ENCODE data around the gene MYH10. TPM values are rescaled to one million over a fixed set of nuclear protein-coding genes. Genes with fewer than 3 reads are reported as not detected.
A peak's percentile ranks its signal among the peaks of the same experiment; 100 is the strongest.

MYH10 gene
- total RNA-seq, 1 donor from 2014 or later: 270 TPM

GRCh38 chr17:8503368-8503767 lies 127.2 kb downstream of the MYH10 start:
- Mint-ChIP-seq H3K36me3 (ENCODE audit: low read depth) (peaks cover 27% of the 10 kb centered on the region), H3K4me3 (no peak overlapping the region), H3K9me3 (no peaks in the 10 kb centered on the region), H3K4me1 (no peaks in the 10 kb centered on the region), H3K27ac (ENCODE audit: unreplicated experiment) (no peak overlapping the region), H3K27me3 (ENCODE audit: low read depth) (no peaks in the 10 kb centered on the region)
- DNase-seq (ENCODE audit: low read depth, low spot score): no peak
- TF ChIP-seq CTCF (conservative IDR thresholded peaks at IDR 0.05): no peak

GRCh38 chr17:8502126-8502525 lies 128.4 kb downstream of the MYH10 start:
- no peak for TF ChIP-seq CTCF (conservative IDR thresholded peaks at IDR 0.05)
- no peaks in the 10 kb centered on the region for H3K4me1 Mint-ChIP-seq
- H3K27me3 Mint-ChIP-seq (ENCODE audit: low read depth): no peaks in the 10 kb centered on the region
- H3K27ac Mint-ChIP-seq (ENCODE audit: unreplicated experiment): peak overlapping the region; percentile 10
- H3K9me3 Mint-ChIP-seq: no peaks in the 10 kb centered on the region
- no peak for DNase-seq (ENCODE audit: low read depth, low spot score)
- H3K4me3 Mint-ChIP-seq: no peak overlapping the region
- peaks cover 24% of the 10 kb centered on the region for H3K36me3 Mint-ChIP-seq (ENCODE audit: low read depth)

- Mint-ChIP-seq H3K4me3 (no peak overlapping the region), H3K36me3 (ENCODE audit: low read depth) (peaks cover 17% of the 10 kb centered on the region), H3K27ac (ENCODE audit: unreplicated experiment) (no peak overlapping the region)
Observed at GRCh38 chr17:8500609-8501008, 129.9 kb downstream of the MYH10 start.

GRCh38 chr17:8499614-8500013 lies 130.9 kb downstream of the MYH10 start:
- DNase-seq (ENCODE audit: low read depth, low spot score): no peak
- Mint-ChIP-seq H3K9me3 (no peaks in the 10 kb centered on the region), H3K27me3 (ENCODE audit: low read depth) (no peaks in the 10 kb centered on the region), H3K4me1 (no peaks in the 10 kb centered on the region), H3K27ac (ENCODE audit: unreplicated experiment) (no peak overlapping the region), H3K4me3 (no peak overlapping the region), H3K36me3 (ENCODE audit: low read depth) (peaks cover 17% of the 10 kb centered on the region)
- TF ChIP-seq CTCF (conservative IDR thresholded peaks at IDR 0.05): no peak

More at GRCh38 chr17:8500609-8501008, 129.9 kb downstream of the MYH10 start:
- H3K4me1 Mint-ChIP-seq: no peaks in the 10 kb centered on the region
- no peak for TF ChIP-seq CTCF (conservative IDR thresholded peaks at IDR 0.05)
- H3K9me3 Mint-ChIP-seq: no peaks in the 10 kb centered on the region
- no peak for DNase-seq (ENCODE audit: low read depth, low spot score)
- no peaks in the 10 kb centered on the region for H3K27me3 Mint-ChIP-seq (ENCODE audit: low read depth)

- DNase-seq (ENCODE audit: low read depth, low spot score): no peak
- H3K4me1 Mint-ChIP-seq: no peaks in the 10 kb centered on the region
- no peak overlapping the region for H3K4me3 Mint-ChIP-seq
- no peaks in the 10 kb centered on the region for H3K9me3 Mint-ChIP-seq
- TF ChIP-seq CTCF (conservative IDR thresholded peaks at IDR 0.05): no peak
- H3K27me3 Mint-ChIP-seq (ENCODE audit: low read depth): no peaks in the 10 kb centered on the region
- peaks cover 16% of the 10 kb centered on the region for H3K36me3 Mint-ChIP-seq (ENCODE audit: low read depth)
- H3K27ac Mint-ChIP-seq (ENCODE audit: unreplicated experiment): no peak overlapping the region
Observed at GRCh38 chr17:8499171-8499570, 131.4 kb downstream of the MYH10 start.

- Mint-ChIP-seq H3K4me1 (no peaks in the 10 kb centered on the region), H3K27me3 (ENCODE audit: low read depth) (no peaks in the 10 kb centered on the region), H3K4me3 (no peak overlapping the region), H3K36me3 (ENCODE audit: low read depth) (peaks cover 20% of the 10 kb centered on the region), H3K27ac (ENCODE audit: unreplicated experiment) (no peak overlapping the region), H3K9me3 (no peaks in the 10 kb centered on the region)
- no peak for TF ChIP-seq CTCF (conservative IDR thresholded peaks at IDR 0.05)
- no peak for DNase-seq (ENCODE audit: low read depth, low spot score)
Observed at GRCh38 chr17:8496081-8496480, 134.4 kb downstream of the MYH10 start.
